ENCODE results near the gene C14orf39.
"Not testable (repeated sequence)": the region's sequence is repeated elsewhere in the genome, so short reads cannot be mapped to it uniquely, and the experiment has no call there.

C14orf39 gene

DNA sequence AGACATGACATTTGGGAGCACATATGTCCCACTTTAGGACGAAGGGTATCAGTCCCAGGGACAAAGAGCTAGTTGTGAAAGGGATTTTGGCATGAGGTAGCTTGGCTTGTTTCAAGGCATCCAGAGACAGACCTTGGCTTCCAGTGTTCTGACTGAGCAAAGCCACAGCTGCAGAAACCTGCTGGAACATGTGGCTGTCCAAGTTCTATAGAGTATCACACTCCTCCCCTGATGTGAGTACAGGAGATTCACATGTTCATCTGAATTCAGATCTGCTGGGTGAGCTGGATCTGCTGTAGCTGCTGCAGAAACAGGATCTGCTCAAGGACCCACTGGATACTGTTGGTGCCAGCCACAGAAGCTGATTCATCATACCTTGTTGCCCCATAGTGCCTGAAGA lies 10.1 kb upstream of the C14orf39 start:
- peak; percentile 81 for FAIRE-seq
- no peak for DNase-seq (ENCODE audit: low spot score)

DNA sequence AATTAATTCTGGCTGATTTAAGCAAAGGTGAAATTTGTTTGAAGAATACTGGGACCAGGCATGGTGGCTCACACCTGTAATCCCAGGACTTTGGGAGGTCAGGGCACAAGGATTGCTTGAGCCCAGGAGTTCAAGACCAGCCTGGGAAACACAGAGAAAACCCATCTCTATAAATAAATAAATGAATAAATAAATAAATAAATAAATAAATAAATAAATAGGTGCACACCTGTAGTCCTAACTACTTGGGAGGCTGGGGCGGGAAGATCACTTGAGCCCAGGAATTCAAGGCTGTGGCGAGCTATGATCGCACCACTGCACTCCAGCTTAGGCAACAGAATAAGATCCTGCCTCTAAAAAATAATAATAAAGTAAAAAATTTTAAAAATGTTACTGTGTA lies 4.4 kb upstream of the C14orf39 start:
- FAIRE-seq: no peak

DNA sequence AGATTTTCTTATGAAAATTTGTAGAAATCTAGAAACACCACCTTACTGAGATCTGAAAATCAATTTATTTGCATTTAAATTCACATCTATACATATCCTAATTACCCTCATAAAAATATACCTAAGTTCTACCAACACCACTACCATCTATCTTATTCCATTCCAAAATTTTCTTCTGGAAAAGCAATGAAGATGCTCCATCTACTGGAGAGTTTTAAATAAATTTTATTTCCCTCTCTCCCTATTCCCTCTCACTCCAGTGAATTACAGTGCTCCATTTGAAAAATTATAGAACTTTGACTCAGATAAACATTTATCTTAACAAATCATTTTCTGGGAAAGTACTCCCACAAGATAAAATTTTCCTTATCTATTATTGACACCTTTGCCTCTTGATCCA lies 2.3 kb upstream of the C14orf39 start:
- FAIRE-seq (no peak), DNase-seq (ENCODE audit: low spot score) (no peak)

More for the DNA sequence above, 4.4 kb upstream of the C14orf39 start:
- DNase-seq (ENCODE audit: low spot score): no peak

DNA sequence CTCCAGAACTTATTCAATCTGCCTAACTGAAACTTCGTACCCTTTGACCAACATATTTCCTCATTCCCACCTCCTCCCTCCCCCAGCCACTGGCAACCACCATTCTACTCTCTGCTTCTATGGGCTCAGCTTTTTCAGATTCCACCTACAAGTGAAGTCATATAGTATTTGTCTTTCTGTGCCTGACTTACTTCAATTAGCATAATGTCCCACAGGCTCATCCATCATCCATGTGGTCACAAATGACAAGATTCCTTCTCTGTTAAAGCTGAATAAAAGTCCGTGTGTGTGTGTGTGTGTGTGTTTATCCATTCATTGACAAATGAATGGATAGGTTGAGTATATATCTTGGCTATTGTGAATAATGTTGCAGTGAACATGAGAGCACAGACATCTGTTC lies 1.3 kb upstream of the C14orf39 start:
- FAIRE-seq: peak; percentile 96

DNA sequence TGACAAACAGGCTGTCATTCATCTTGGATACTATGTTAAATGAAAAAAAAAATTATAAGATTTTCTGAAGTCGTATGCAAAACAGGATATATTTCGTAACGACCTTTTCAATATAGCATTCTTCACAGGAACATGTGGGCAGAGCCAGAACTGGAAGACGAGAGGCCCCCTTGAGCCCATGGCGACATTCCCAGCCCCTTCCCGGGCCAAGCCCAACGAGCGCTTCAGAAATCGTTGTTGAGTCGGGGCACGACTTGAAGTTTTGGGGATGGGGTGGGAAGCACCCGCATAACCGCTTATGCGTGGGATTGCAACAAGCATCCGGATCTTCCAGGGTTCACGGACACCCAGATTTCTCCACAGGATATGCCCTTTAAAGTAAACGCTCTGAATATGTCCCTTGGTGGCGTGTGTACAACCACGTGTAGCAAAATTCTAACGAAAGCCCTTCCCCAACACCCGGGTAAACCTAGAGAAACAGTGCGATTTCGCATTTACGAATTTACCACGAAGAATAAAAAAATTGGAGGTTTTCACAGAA lies 736 bp downstream of the C14orf39 start:
- peak; percentile 32 for DNase-seq (ENCODE audit: low spot score)
- no peak for FAIRE-seq

More for the DNA sequence above, 1.3 kb upstream of the C14orf39 start:
- DNase-seq (ENCODE audit: low spot score): no peak

DNA sequence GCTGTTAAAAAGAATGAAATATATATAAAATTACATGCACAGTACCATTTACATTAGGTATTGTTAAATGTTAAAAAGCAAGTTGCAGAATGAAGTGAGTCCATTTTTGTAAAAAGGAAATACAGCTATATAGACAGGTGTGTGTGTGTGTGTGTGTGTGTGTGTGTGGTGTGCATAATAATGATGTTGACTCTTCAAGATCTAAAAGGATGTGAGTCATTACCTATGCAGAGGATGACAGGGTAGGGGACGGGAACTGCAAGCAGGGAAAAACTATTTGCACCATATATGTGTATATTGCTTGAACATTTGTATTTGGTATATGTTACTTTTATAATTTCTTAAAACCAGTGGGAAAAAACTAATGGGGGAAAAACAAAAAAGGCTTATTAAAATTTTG lies 3.1 kb downstream of the C14orf39 start:
- DNase-seq (ENCODE audit: low spot score): peak; percentile 54
- FAIRE-seq: peak; percentile 92

DNA sequence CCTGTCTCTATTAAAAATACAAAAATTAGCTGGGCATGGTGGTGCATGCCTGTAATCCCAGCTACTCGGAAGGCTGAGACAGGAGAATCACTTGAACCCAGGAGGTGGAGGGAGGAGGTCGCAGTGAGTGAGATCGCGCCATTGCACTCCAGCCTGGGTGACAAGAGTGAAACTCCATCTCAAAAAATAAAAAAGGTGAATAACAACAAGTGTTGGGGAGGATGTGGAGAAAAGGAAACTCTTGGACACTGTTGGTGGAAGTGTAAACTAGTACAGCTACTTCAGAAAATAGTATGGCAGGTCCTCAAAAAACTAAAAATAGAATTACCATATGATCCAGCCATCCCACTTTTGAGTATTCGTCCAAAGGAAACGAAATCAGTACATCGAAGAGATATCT lies 5.6 kb downstream of the C14orf39 start:
- not testable (repeated sequence) for DNase-seq (ENCODE audit: low spot score)

DNA sequence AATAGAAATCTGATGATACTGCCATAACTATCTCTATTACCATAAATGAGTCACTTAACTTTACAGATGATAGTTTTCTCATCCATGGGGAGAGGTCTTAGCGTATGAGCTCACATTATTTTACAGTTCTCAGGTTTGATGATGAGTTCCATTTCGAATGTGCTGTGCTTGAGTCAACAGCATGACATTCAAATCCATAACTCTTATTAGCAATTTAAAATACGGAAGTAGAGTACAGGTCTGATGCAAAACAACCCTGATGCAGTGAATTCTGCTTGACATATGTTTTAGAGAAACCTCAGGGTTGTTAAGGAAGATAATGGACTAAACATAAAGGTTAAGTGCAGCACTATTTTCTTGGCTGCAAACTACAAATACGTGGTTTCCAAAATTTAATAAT lies 30.0 kb downstream of the C14orf39 start:
- FAIRE-seq: no peak
- no peak for DNase-seq (ENCODE audit: low spot score)

More for the DNA sequence above, 5.6 kb downstream of the C14orf39 start:
- FAIRE-seq: not testable (repeated sequence)

DNA sequence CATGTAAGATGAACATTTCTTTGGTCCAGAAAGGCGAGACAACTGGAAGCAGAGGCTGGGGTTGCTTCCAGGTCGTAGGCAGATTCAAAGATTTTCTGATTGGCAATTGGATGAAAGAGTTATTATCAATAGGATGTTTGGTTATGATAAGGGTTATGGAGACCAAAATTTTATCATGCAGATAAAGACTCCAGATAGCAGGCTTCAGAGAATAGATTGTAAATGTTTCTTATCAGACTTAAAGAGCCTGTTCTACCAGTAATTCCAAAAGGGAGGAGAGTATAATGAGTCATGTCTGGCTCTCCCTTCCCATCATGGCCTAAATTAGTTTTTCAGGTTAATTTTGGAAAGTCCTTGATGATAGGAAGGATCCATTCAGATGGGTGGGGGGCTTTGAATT lies 55.6 kb downstream of the C14orf39 start:
- FAIRE-seq (no peak), DNase-seq (ENCODE audit: low spot score) (no peak)

DNA sequence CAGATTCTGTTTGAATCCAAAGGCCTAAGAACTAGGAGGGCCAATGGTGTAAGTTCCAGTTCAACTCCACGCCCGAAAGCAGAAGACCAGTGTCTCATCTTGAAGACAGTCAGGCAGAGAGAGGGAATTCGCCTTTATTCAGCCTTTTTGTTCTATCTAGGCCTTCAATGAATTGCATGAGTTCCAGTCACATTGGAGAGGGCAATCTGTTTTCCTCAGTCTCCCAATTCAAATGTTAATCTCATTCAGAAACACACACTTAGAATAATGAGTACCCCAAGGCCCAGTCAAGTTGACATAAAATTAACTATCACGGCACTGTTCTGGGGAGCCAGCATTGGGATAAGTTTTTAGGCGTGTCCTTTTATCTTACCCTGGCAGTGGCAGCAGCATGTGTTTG lies 65.8 kb downstream of the C14orf39 start:
- FAIRE-seq (peak; percentile 32), DNase-seq (ENCODE audit: low spot score) (no peak)

DNA sequence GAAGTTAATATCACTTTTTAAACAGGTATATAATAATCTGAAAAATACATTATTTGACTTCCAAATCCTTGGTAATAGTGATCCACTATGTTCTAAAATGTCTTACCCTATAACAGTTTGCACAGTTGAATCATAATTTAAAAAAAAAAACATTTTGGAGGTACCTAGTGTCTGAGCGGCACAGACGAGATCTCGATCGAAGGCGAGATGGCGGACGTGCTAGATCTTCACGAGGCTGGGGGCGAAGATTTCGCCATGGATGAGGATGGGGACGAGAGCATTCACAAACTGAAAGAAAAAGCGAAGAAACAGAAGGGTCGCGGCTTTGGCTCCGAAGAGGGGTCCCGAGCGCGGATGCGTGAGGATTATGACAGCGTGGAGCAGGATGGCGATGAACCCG lies 88.3 kb downstream of the C14orf39 start:
- peak; percentile 92 for FAIRE-seq
- not testable (repeated sequence) for DNase-seq (ENCODE audit: low spot score)

DNA sequence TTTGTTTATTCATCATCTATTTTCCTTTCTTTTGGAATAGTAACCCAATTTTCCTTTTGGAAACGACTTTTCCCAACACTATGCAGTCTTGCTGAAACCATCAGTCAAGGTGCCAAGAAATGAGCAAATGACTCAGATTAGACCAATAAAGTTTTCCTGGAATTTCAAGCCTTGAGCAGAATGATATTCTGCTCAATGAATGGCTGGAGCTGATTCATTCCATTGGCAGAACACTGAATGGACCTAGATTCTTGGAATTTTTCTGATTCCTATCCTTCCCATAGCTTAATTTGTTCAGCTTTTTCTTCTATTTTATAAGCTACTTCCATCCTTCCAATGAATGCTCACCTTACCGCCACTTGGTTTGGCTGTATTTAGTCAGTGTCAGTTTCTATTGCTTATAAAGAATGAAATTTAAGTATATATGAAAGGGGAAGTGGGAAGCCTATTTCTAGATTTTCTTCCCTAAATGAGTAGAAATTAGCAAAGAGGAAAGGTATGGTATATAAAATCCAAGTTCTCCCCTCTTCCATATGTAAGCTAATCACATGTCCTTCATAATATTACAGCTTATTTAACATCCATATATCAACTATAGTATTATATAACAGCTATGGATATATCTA lies 89.0 kb downstream of the C14orf39 start:
- DNase-seq (ENCODE audit: low spot score) (peak; percentile 46), FAIRE-seq (peak; percentile 73)
